ENCODE measurements around the gene PCSK2.

GRCh38 chr20:17350321-17350720 is 123.5 kb downstream of the PCSK2 start:
- TF ChIP-seq MAX (IDR thresholded peaks at IDR 0.05; ENCODE audit: insufficient read depth, insufficient read length) = no peak
- TF ChIP-seq CTCF (IDR thresholded peaks at IDR 0.05; ENCODE audit: extremely low read depth in 1 of 2, insufficient read depth in 1 of 2, low read depth in 1 of 2, low read length in 2 of 2) = no peak
- no peak for TF ChIP-seq EZH2 (IDR thresholded peaks at IDR 0.05; ENCODE audit: borderline replicate concordance, low read depth, low read length, severe bottlenecking)
- no peak for TF ChIP-seq POLR2A (IDR thresholded peaks at IDR 0.05; ENCODE audit: low read depth, low read length)
- no peak for TF ChIP-seq MYC (IDR thresholded peaks at IDR 0.05; ENCODE audit: low read depth, low read length)
- no peak for TF ChIP-seq POLR2AphosphoS5 (IDR thresholded peaks at IDR 0.05; ENCODE audit: insufficient read depth, low read depth, low read length)
- no peak for TF ChIP-seq JUN (IDR thresholded peaks at IDR 0.05; ENCODE audit: borderline replicate concordance, insufficient read depth, insufficient read length, low read depth)
- no peak for TF ChIP-seq GATA2 (IDR thresholded peaks at IDR 0.05; ENCODE audit: insufficient read depth, insufficient read length, low read depth, low read length)

Data from endothelial cell of umbilical vein (primary cell).